HepG2 (cell line): ENCODE measurements around the gene OR2C1.

Experiments
- HMG20A ChIP-seq: IDR thresholded peaks from 2 replicates; pipeline ENCODE4 v1.6.1; 2016; ENCODE audit warnings: borderline replicate concordance
- TARDBP ChIP-seq: sonication (generic); formaldehyde crosslinking; IDR thresholded peaks from 2 replicates; pipeline ENCODE4 v1.8.0; 2022; ENCODE audit warnings: mild to moderate bottlenecking, missing genetic modification reagents
- USF2 ChIP-seq, 2 experiments: sonication (generic) in 1 of 2; formaldehyde crosslinking in 1 of 2; IDR thresholded peaks; 2 replicates each; pipeline versions ENCODE4 v1.5.1 to v1.6.1; 2011 to 2020; ENCODE audit warnings: borderline replicate concordance in 1 of 2, low read depth in 1 of 2, low read length in 1 of 2, mild to moderate bottlenecking in 1 of 2, missing genetic modification reagents in 1 of 2, moderate library complexity in 1 of 2
- ZNF329 ChIP-seq: sonication (generic); formaldehyde crosslinking; IDR thresholded peaks from 2 replicates; pipeline ENCODE4 v1.9.0; 2021; ENCODE audit warnings: low read depth, mild to moderate bottlenecking, missing genetic modification reagents

- TF ChIP-seq USF2 (IDR thresholded peaks at IDR 0.05; ENCODE audit: low read depth, low read length) (no peak), USF2 (CRISPR knock-in tag; IDR thresholded peaks at IDR 0.05; ENCODE audit: borderline replicate concordance) (no peak), HMG20A (no peak), ZNF329 (CRISPR knock-in tag) (no peak), TARDBP (CRISPR knock-in tag) (no peak)
Observed at GRCh38 chr16:3306078-3306477, 49.6 kb upstream of the OR2C1 start.
